Stimulated activated CD8-positive, alpha-beta memory T cell treated with anti-CD3 and anti-CD28 coated beads, Interleukin-2, amount 100 ng/mL, for 48 hours (primary cell): ENCODE results near the gene SLC44A4.
"Not testable (repeated sequence)": the region's sequence is repeated elsewhere in the genome, so short reads cannot be mapped to it uniquely, and the experiment has no call there.

ENCODE experiments used
- DNase-seq, 2 donors: peaks; one replicate each; pipeline ENCODE4 v3.0.0-alpha.2; 2020; ENCODE audit warnings: low read depth in 2 of 2

SLC44A4 gene

GRCh38 chr6:31878726-31879125, at the start of gene SLC44A4:
Gene SLC44A4, minus strand, starts transcription at chr6:31878997. Its CDS starts 17 bp downstream, at chr6:31878980.
- DNase-seq = no peak

- no peak for DNase-seq
Observed at GRCh38 chr6:31928672-31928939, 49.8 kb upstream of the SLC44A4 start.

- DNase-seq = no peak
Observed at GRCh38 chr6:31927863-31928671, 49.3 kb upstream of the SLC44A4 start.

- no peak for DNase-seq
Observed at GRCh38 chr6:31927242-31927862, 48.6 kb upstream of the SLC44A4 start, which contains the start of gene C2. Gene C2, plus strand, starts transcription at chr6:31927717. Its CDS starts 36 bp downstream, at chr6:31927753.

GRCh38 chr6:31922942-31923341, 44.1 kb upstream of the SLC44A4 start:
- DNase-seq = no peak

GRCh38 chr6:31920811-31921210, 42.0 kb upstream of the SLC44A4 start:
- DNase-seq = no peak

GRCh38 chr6:31919624-31920303, 41.0 kb upstream of the SLC44A4 start:
- DNase-seq = no peak

- no peak for DNase-seq
Observed at GRCh38 chr6:31918069-31918720, 39.4 kb upstream of the SLC44A4 start.

- no peak for DNase-seq
Observed at GRCh38 chr6:31915756-31916155, 37.0 kb upstream of the SLC44A4 start.

GRCh38 chr6:31915351-31915750, 36.6 kb upstream of the SLC44A4 start:
- DNase-seq = no peak

- no peak for DNase-seq
Observed at GRCh38 chr6:31911826-31912585, 33.2 kb upstream of the SLC44A4 start.

- not testable (repeated sequence) for DNase-seq
Observed at GRCh38 chr6:31909298-31909697, 30.5 kb upstream of the SLC44A4 start.

- no peak for DNase-seq
Observed at GRCh38 chr6:31908791-31909190, 30.0 kb upstream of the SLC44A4 start.

- DNase-seq = not testable (repeated sequence)
Observed at GRCh38 chr6:31908255-31908654, 29.5 kb upstream of the SLC44A4 start.

- DNase-seq = no peak
Observed at GRCh38 chr6:31907158-31907813, 28.5 kb upstream of the SLC44A4 start.

- not testable (repeated sequence) for DNase-seq
Observed at GRCh38 chr6:31906727-31907126, 27.9 kb upstream of the SLC44A4 start.

- no peak for DNase-seq
Observed at GRCh38 chr6:31906122-31906521, 27.3 kb upstream of the SLC44A4 start.

- DNase-seq = no peak
Observed at GRCh38 chr6:31905041-31905440, 26.2 kb upstream of the SLC44A4 start.

GRCh38 chr6:31903957-31904356, 25.2 kb upstream of the SLC44A4 start:
- no peak for DNase-seq

- DNase-seq = peak; percentile 79 to 80
Observed at GRCh38 chr6:31901953-31902643, 23.3 kb upstream of the SLC44A4 start, which contains the start of gene ZBTB12. Gene ZBTB12, minus strand, starts transcription at chr6:31902086. Its CDS starts 781 bp downstream, at chr6:31901305.
